MM.1S (cell line): ENCODE data around the gene PEA15.

Experiments
- DNase-seq: peaks from one replicate; pipeline ENCODE4 v3.0.0-alpha.2; 2015
- H2AFZ ChIP-seq: fragments of 300-600 bp; sonication (generic); 2 replicates; pipeline ENCODE4 v1.6.0; 2016; ENCODE audit warnings: antibody characterized with exemption, low read length
- H3F3A ChIP-seq: fragments of 300-600 bp; sonication (generic); 2 replicates; pipeline ENCODE4 v1.6.1; 2016; ENCODE audit warnings: mild to moderate bottlenecking, antibody characterized with exemption, low read length, moderate library complexity, mixed read lengths; ENCODE audit not compliant: insufficient read depth
- H3K27ac ChIP-seq: fragments of 300-600 bp; sonication (generic); 2 replicates; pipeline ENCODE4 v1.5.1; 2016; ENCODE audit warnings: mild to moderate bottlenecking, low read length
- H3K27me3 ChIP-seq: fragments of 300-600 bp; sonication (generic); replicated peaks from 2 replicates; pipeline ENCODE4 v1.6.0; 2016; ENCODE audit warnings: low read length; ENCODE audit not compliant: insufficient read depth
- H3K36me3 ChIP-seq: fragments of 300-600 bp; sonication (generic); replicated peaks from 2 replicates; pipeline ENCODE4 v1.6.1; 2016; ENCODE audit warnings: mild to moderate bottlenecking, low read length, mixed read lengths; ENCODE audit not compliant: insufficient read depth
- H3K4me1 ChIP-seq: fragments of 300-600 bp; sonication (generic); 2 replicates; pipeline ENCODE4 v1.6.1; 2016; ENCODE audit warnings: low read length, mixed read lengths
- H3K4me2 ChIP-seq: fragments of 300-600 bp; sonication (generic); 2 replicates; pipeline ENCODE4 v1.6.0; 2016; ENCODE audit warnings: low read depth, low read length
- H3K4me3 ChIP-seq: fragments of 300-600 bp; sonication (generic); 2 replicates; pipeline ENCODE4 v1.5.1; 2016; ENCODE audit warnings: low read length, mixed read lengths
- H3K79me2 ChIP-seq: fragments of 300-600 bp; sonication (generic); 2 replicates; pipeline ENCODE4 v1.6.1; 2016; ENCODE audit warnings: mixed run types, low read length, mixed read lengths
- H3K9ac ChIP-seq: fragments of 300-600 bp; sonication (generic); 2 replicates; pipeline ENCODE4 v1.6.1; 2016; ENCODE audit warnings: low read length, mixed read lengths
- H3K9me2 ChIP-seq: fragments of 300-600 bp; sonication (generic); replicated peaks from 2 replicates; pipeline ENCODE4 v1.6.1; 2016; ENCODE audit warnings: mild to moderate bottlenecking, low read length, mixed read lengths; ENCODE audit not compliant: insufficient read depth
- H3K9me3 ChIP-seq: fragments of 300-600 bp; sonication (generic); replicated peaks from 2 replicates; pipeline ENCODE4 v1.6.1; 2016; ENCODE audit warnings: mild to moderate bottlenecking, low read length, mixed read lengths; ENCODE audit not compliant: insufficient read depth
- H4K20me1 ChIP-seq: fragments of 300-600 bp; sonication (generic); 2 replicates; pipeline ENCODE4 v1.6.1; 2016; ENCODE audit warnings: mild to moderate bottlenecking, low read length, moderate library complexity, mixed read lengths; ENCODE audit not compliant: insufficient read depth
- CTCF ChIP-seq: fragments of 300-600 bp; sonication (generic); IDR thresholded peaks from 2 replicates; pipeline ENCODE4 v1.5.1; 2016; ENCODE audit warnings: antibody characterized with exemption, low read length, mixed read lengths
- EZH2 ChIP-seq: fragments of 300-600 bp; sonication (generic); optimal IDR thresholded peaks from 2 replicates; pipeline ENCODE3; 2017; ENCODE audit warnings: low read depth, mild to moderate bottlenecking, antibody characterized with exemption, low read length, mixed read lengths
- EZH2phosphoT487 ChIP-seq: fragments of 300-600 bp; sonication (generic); IDR thresholded peaks from 2 replicates; pipeline ENCODE4 v1.6.1; 2018; ENCODE audit warnings: antibody characterized with exemption, low read length

PEA15 gene

DNA sequence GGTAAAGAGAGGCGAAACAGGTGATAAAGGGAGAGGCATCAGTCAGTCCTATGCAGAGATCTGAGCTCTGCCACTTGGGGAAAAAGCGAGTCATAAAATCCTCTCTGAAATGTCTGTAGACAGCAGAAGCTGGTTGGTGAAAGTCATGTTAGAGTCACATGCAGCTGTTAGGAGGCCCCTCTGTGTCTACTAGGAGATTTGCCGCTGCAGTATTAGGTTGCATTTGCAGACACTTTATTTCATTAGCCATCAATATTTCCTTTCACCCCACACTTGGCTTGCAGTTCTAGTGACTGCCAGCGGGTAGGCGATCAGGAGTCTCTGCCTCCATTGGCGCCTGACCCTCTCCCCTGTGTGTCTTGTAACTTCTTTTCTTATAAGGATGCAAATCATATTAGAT is 37.6 kb upstream of the PEA15 start:
- Histone ChIP-seq H4K20me1 (no peaks in the 10 kb centered on the region), H3K36me3 (no peaks in the 10 kb centered on the region), H3K79me2 (no peaks in the 10 kb centered on the region), H2AFZ (no peak overlapping the region), H3K27ac (no peak overlapping the region), H3K9me2 (no peaks in the 10 kb centered on the region), H3K4me3 (no peak overlapping the region), H3K9me3 (no peaks in the 10 kb centered on the region), H3K4me2 (no peak overlapping the region), H3F3A (no peaks in the 10 kb centered on the region), H3K27me3 (peaks cover 8% of the 10 kb centered on the region; the same call in 1 of the 2 replicates), H3K4me1 (no peaks in the 10 kb centered on the region), H3K9ac (no peak overlapping the region)
- TF ChIP-seq EZH2, result no peak
- peak; percentile 15; the same call in 1 of the 2 replicates for TF ChIP-seq CTCF
- DNase-seq, result no peak

DNA sequence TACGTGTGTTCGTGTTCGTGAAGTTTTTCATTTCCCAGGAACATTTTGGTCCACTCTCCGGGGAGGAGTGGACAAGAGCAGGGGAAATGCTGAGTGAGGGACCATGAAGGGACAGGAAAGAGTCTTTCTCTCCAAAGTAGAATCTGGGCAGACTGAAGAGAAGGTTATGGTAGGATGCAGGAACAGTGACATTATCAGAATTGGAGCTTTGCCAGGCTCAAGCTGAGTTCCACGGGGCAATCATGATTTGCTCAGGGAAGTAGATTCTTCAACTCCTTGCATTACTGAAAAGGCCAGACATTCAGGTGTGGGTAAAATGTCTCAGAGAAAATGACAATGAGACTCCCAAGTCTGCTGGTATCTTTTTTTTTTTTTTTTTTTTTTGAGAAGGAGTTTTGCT is 37.2 kb upstream of the PEA15 start:
- Histone ChIP-seq H3F3A (no peaks in the 10 kb centered on the region), H4K20me1 (no peaks in the 10 kb centered on the region), H3K4me1 (no peaks in the 10 kb centered on the region), H3K9ac (no peak overlapping the region), H3K9me2 (no peaks in the 10 kb centered on the region), H3K4me2 (no peak overlapping the region), H3K4me3 (no peak overlapping the region), H2AFZ (no peak overlapping the region), H3K36me3 (no peaks in the 10 kb centered on the region), H3K27ac (no peak overlapping the region), H3K9me3 (no peaks in the 10 kb centered on the region), H3K27me3 (peaks cover 8% of the 10 kb centered on the region; the same call in 1 of the 2 replicates), H3K79me2 (no peaks in the 10 kb centered on the region)
- 0 out of 2 replicates have a peak, but pooled peaks have one; percentile 1 for TF ChIP-seq CTCF
- TF ChIP-seq EZH2phosphoT487, result no peak
- no peak for TF ChIP-seq EZH2
- DNase-seq, result no peak

DNA sequence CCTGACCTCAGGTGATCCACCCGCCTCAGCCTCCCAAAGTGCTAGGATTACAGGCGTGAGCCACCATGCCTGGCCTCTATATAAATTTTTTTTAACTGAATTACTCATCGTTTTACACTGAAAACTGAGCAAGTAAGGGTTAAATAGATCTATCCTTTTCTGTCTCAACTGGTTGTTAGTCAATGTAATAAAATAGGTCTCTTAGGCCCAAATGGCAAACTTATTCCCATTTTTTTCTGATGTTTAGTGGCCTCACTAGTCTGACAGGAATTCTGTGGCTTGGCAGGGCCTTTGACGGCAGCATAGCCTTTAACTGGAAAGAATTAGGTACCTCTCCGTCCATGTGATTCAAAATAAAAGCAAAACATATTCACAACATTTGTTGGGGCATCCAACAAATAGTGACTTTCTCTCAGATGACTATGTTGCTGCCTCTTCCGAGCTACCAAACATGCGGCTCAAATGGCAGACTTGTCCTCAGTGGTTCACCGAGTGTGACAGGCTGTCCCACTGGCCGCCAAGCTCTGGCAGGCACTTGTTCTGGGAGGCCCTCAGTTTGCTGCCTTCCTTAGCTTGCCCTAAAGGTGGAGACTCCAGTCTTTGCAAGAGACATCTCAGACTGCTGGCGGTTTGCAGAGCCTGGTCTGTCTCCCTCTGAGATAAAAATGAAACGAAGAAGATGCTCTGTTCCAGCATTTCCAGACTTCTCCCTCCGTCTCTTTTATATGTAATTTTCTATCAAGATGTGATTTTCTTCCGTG is 36.4 kb upstream of the PEA15 start:
- no peaks in the 10 kb centered on the region for H3K36me3 ChIP-seq
- no peaks in the 10 kb centered on the region for H3K4me1 ChIP-seq
- H3K27me3 ChIP-seq, result peaks cover 8% of the 10 kb centered on the region; the same call in 1 of the 2 replicates
- no peaks in the 10 kb centered on the region for H3K9me2 ChIP-seq
- no peak overlapping the region for H3K4me3 ChIP-seq
- no peaks in the 10 kb centered on the region for H3F3A ChIP-seq
- no peak for DNase-seq
- TF ChIP-seq CTCF, result no peak
- no peak for TF ChIP-seq EZH2
- no peak for TF ChIP-seq EZH2phosphoT487
- no peaks in the 10 kb centered on the region for H4K20me1 ChIP-seq
- no peak overlapping the region for H3K27ac ChIP-seq
- no peak overlapping the region for H3K4me2 ChIP-seq
- H2AFZ ChIP-seq, result no peak overlapping the region
- H3K9me3 ChIP-seq, result no peaks in the 10 kb centered on the region
- no peaks in the 10 kb centered on the region for H3K79me2 ChIP-seq
- H3K9ac ChIP-seq, result no peak overlapping the region
